ENCODE results near the gene AFF2. TPM values are rescaled to one million over a fixed set of nuclear protein-coding genes. Genes with fewer than 3 reads are reported as not detected.

AFF2 gene
- total RNA-seq, 1 experiment from 2014 or later: 0.05 TPM

DNA sequence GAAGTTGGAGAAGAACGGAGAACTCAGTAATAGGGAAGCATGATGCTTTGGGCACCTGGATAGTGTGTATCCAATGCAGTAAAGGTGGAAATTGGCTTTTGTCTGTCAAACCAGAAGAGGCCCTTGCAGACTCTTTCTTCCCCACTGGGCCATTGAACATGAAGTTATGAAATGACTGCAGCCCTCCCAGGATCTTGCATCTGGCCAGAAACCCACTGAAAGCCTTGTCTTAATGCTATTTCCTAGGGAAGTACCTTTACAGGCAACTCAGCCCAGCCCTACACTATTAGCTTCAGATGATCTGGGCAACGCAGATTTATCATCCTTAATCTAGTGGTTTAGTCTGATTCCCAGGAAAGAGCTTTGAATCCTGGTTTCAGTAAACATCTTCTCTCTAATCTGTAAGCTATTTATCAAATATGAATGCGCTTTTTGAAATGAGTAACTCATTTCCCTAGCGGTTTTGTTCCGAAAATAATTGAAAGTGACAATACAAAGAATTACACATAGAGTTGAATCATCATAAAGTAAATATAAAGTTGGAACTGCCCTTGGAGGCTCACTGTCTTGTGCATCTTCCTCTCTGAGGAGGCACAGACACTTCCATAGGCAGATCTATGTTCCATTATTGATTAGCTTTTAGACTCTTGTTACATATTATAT is 540.6 kb downstream of the AFF2 start:
- Histone ChIP-seq H3K27me3 (ENCODE audit: insufficient read depth, low read length) (no peaks in the 10 kb centered on the region), H3K9ac (ENCODE audit: low read length) (no peak overlapping the region), H3K4me2 (ENCODE audit: low read length) (no peak overlapping the region), H3K27ac (ENCODE audit: low read depth, low read length) (no peak overlapping the region), H3K4me3 (replicated peaks in 1 of 2; ENCODE audit: low read depth in 1 of 2, low read length in 2 of 2) (no peak overlapping the region), H3K9me2 (ENCODE audit: insufficient read depth) (no peaks in the 10 kb centered on the region), H4K20me1 (ENCODE audit: insufficient read depth) (no peaks in the 10 kb centered on the region), H3K36me3 (ENCODE audit: control insufficient read depth in 1 of 2, insufficient read depth in 2 of 2, low read length in 2 of 2) (no peaks in the 10 kb centered on the region), H3K79me2 (ENCODE audit: insufficient read depth, low read length) (no peaks in the 10 kb centered on the region), H3K9me3 (ENCODE audit: control insufficient read depth in 1 of 2, insufficient read depth in 1 of 2, low read depth in 1 of 2, low read length in 2 of 2) (no peaks in the 10 kb centered on the region), H3K4me1 (ENCODE audit: control insufficient read depth in 1 of 2, insufficient read depth in 2 of 2, low read length in 2 of 2) (no peaks in the 10 kb centered on the region), H2AFZ (ENCODE audit: low read depth, low read length, poor library complexity, severe bottlenecking) (no peak overlapping the region)
- TF ChIP-seq, protein P1, sequence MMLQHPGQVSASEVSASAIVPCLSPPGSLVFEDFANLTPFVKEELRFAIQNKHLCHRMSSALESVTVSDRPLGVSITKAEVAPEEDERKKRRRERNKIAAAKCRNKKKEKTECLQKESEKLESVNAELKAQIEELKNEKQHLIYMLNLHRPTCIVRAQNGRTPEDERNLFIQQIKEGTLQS (IDR thresholded peaks at IDR 0.05): no peak
- TF ChIP-seq, protein P2, sequence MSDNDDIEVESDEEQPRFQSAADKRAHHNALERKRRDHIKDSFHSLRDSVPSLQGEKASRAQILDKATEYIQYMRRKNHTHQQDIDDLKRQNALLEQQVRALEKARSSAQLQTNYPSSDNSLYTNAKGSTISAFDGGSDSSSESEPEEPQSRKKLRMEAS (IDR thresholded peaks at IDR 0.05): no peak
- TF ChIP-seq, protein P3, sequence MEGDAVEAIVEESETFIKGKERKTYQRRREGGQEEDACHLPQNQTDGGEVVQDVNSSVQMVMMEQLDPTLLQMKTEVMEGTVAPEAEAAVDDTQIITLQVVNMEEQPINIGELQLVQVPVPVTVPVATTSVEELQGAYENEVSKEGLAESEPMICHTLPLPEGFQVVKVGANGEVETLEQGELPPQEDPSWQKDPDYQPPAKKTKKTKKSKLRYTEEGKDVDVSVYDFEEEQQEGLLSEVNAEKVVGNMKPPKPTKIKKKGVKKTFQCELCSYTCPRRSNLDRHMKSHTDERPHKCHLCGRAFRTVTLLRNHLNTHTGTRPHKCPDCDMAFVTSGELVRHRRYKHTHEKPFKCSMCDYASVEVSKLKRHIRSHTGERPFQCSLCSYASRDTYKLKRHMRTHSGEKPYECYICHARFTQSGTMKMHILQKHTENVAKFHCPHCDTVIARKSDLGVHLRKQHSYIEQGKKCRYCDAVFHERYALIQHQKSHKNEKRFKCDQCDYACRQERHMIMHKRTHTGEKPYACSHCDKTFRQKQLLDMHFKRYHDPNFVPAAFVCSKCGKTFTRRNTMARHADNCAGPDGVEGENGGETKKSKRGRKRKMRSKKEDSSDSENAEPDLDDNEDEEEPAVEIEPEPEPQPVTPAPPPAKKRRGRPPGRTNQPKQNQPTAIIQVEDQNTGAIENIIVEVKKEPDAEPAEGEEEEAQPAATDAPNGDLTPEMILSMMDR (IDR thresholded peaks at IDR 0.05 in 2 of 3, conservative IDR thresholded peaks at IDR 0.05 in 1 of 3; ENCODE audit: borderline replicate concordance in 1 of 3, insufficient read depth in 1 of 3, low read depth in 2 of 3, low read length in 2 of 3): no peak
- no peak for TF ChIP-seq JUND (IDR thresholded peaks at IDR 0.05)
- TF ChIP-seq SRF (IDR thresholded peaks at IDR 0.05; ENCODE audit: low read depth): no peak
- TF ChIP-seq, protein P4, sequence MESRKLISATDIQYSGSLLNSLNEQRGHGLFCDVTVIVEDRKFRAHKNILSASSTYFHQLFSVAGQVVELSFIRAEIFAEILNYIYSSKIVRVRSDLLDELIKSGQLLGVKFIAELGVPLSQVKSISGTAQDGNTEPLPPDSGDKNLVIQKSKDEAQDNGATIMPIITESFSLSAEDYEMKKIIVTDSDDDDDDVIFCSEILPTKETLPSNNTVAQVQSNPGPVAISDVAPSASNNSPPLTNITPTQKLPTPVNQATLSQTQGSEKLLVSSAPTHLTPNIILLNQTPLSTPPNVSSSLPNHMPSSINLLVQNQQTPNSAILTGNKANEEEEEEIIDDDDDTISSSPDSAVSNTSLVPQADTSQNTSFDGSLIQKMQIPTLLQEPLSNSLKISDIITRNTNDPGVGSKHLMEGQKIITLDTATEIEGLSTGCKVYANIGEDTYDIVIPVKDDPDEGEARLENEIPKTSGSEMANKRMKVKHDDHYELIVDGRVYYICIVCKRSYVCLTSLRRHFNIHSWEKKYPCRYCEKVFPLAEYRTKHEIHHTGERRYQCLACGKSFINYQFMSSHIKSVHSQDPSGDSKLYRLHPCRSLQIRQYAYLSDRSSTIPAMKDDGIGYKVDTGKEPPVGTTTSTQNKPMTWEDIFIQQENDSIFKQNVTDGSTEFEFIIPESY (IDR thresholded peaks at IDR 0.05; ENCODE audit: extremely low read depth, insufficient replicate concordance, low read length): no peak
- no peak for TF ChIP-seq SP1 (IDR thresholded peaks at IDR 0.05; ENCODE audit: low read depth)
- TF ChIP-seq EGR1 (IDR thresholded peaks at IDR 0.05; ENCODE audit: low read depth): no peak
- TF ChIP-seq ZNF274 (IDR thresholded peaks at IDR 0.05; ENCODE audit: low read depth, low read length): no peak
- no peak for TF ChIP-seq ELF1 (IDR thresholded peaks at IDR 0.05; ENCODE audit: borderline replicate concordance, low read depth)
- TF ChIP-seq FOSL1 (IDR thresholded peaks at IDR 0.05; ENCODE audit: low read depth): no peak
- TF ChIP-seq, protein P5, sequence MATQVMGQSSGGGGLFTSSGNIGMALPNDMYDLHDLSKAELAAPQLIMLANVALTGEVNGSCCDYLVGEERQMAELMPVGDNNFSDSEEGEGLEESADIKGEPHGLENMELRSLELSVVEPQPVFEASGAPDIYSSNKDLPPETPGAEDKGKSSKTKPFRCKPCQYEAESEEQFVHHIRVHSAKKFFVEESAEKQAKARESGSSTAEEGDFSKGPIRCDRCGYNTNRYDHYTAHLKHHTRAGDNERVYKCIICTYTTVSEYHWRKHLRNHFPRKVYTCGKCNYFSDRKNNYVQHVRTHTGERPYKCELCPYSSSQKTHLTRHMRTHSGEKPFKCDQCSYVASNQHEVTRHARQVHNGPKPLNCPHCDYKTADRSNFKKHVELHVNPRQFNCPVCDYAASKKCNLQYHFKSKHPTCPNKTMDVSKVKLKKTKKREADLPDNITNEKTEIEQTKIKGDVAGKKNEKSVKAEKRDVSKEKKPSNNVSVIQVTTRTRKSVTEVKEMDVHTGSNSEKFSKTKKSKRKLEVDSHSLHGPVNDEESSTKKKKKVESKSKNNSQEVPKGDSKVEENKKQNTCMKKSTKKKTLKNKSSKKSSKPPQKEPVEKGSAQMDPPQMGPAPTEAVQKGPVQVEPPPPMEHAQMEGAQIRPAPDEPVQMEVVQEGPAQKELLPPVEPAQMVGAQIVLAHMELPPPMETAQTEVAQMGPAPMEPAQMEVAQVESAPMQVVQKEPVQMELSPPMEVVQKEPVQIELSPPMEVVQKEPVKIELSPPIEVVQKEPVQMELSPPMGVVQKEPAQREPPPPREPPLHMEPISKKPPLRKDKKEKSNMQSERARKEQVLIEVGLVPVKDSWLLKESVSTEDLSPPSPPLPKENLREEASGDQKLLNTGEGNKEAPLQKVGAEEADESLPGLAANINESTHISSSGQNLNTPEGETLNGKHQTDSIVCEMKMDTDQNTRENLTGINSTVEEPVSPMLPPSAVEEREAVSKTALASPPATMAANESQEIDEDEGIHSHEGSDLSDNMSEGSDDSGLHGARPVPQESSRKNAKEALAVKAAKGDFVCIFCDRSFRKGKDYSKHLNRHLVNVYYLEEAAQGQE (IDR thresholded peaks at IDR 0.05; ENCODE audit: low read depth): no peak
- TF ChIP-seq CBX3 (IDR thresholded peaks at IDR 0.05; ENCODE audit: low read depth): no peak
- intact Hi-C loops (cut with micrococcal nuclease): no loop called here
- ChIA-PET POLR2A (no interaction called here), RAD21 (ENCODE audit: low non-redundant PET in 1 of 2, low total read pairs in 2 of 2, uncharacterized antibody in 2 of 2, unreplicated experiment in 2 of 2) (no interaction called here), CTCF (no interaction called here)
- BruUV-seq (replicated peaks): no TSS peak
- no peak for DNase-seq (ENCODE audit: low read depth, low spot score)
- ATAC-seq: no peak

Measured in HCT116 (cell line).